Uterus (tissue), 2 donors: Measurements from ENCODE around the gene KLK3.

ENCODE experiments used
- CTCF ChIP-seq, 4 experiments: fragments of 200-600 bp in 2 of 4; fragments of 450-650 bp in 2 of 4; sonication (generic) in 2 of 4; IDR thresholded peaks; one replicate each; pipeline ENCODE4 v1.5.1; 2016 to 2019; ENCODE audit warnings: antibody characterized with exemption in 4 of 4, mild to moderate bottlenecking in 2 of 4, moderate library complexity in 1 of 4
- POLR2A ChIP-seq, 2 donors: fragments of 450-650 bp; IDR thresholded peaks; one replicate each; pipeline ENCODE4 v1.6.1; 2016; ENCODE audit warnings: antibody characterized with exemption in 2 of 2, mild to moderate bottlenecking in 1 of 2, moderate library complexity in 1 of 2

GRCh38 chr19:50859849-50860248 lies 5.1 kb downstream of the KLK3 start:
- TF ChIP-seq CTCF (IDR thresholded peaks at IDR 0.05) (no peak), POLR2A (IDR thresholded peaks at IDR 0.05) (no peak)
